ENCODE measurements around the gene TRPC3. TPM values are rescaled to one million over a fixed set of nuclear protein-coding genes. Genes with fewer than 3 reads are reported as not detected.

The TRPC3 gene
- polyA plus RNA-seq, 3 donors, result not detected

- no peak for DNase-seq
- Histone ChIP-seq H3K27me3 (ENCODE audit: control insufficient read depth in 2 of 2, insufficient read depth in 2 of 2, low read length in 2 of 2) (peaks cover 14 to 35% of the 10 kb centered on the region in 2 donors), H3K9me3 (replicated peaks in 1 of 2; ENCODE audit: control insufficient read depth in 1 of 2, insufficient read depth in 1 of 2, low read length in 2 of 2) (no peaks in the 10 kb centered on the region), H4K20me1 (ENCODE audit: insufficient read depth, low read length) (no peaks in the 10 kb centered on the region), H3K9ac (ENCODE audit: insufficient read depth, low read length, poor library complexity, severe bottlenecking) (no peak overlapping the region), H3K4me1 (ENCODE audit: control insufficient read depth in 1 of 2, insufficient read depth in 2 of 2, low read length in 2 of 2) (no peaks in the 10 kb centered on the region), H3K4me3 (replicated peaks in 1 of 3; ENCODE audit: low read depth in 2 of 3, low read length in 3 of 3) (no peak overlapping the region), H2AFZ (ENCODE audit: insufficient read depth, low read depth, low read length, poor library complexity, severe bottlenecking) (no peak overlapping the region), H3K79me2 (ENCODE audit: insufficient read depth, low read length) (no peaks in the 10 kb centered on the region), H3K36me3 (replicated peaks in 1 of 2; ENCODE audit: control insufficient read depth in 1 of 2, insufficient read depth in 2 of 2, low read length in 2 of 2) (no peaks in the 10 kb centered on the region), H3K4me2 (replicated peaks; ENCODE audit: extremely low read depth, low read length, poor library complexity, severe bottlenecking) (no peak overlapping the region), H3K27ac (ENCODE audit: low read depth in 1 of 2, low read length in 2 of 2) (no peak overlapping the region)
- Mint-ChIP-seq H3K4me3 (no peak overlapping the region), H3K4me1 (no peaks in the 10 kb centered on the region), H3K9me3 (peaks cover 0 to 2% (median 0%) of the 10 kb centered on the region in 7 donors), H3K27me3 (ENCODE audit: low read depth in 3 of 3) (peaks cover 22 to 49% (median 31%) of the 10 kb centered on the region in 3 donors), H3K36me3 (no peaks in the 10 kb centered on the region), H3K27ac (no peak overlapping the region)
- no peak for TF ChIP-seq CTCF (IDR thresholded peaks at IDR 0.05)
- intact Hi-C loops (cut with micrococcal nuclease), result no loop called here
- 40% methylated on average over 2 of the region's 4 CpGs for WGBS (ENCODE audit: insufficient coverage)
Measured at GRCh38 chr4:121936101-121936500, 15.8 kb downstream of the TRPC3 start.

GRCh38 chr4:121934635-121935034 is 17.2 kb downstream of the TRPC3 start:
- no peak overlapping the region for H3K9ac ChIP-seq (ENCODE audit: insufficient read depth, low read length, poor library complexity, severe bottlenecking)
- H3K27me3 Mint-ChIP-seq (ENCODE audit: low read depth in 3 of 3), result peaks cover 19 to 47% (median 31%) of the 10 kb centered on the region in 3 donors
- WGBS (ENCODE audit: insufficient coverage), result 100% methylated on average over 1 of the region's 1 CpG
- no peaks in the 10 kb centered on the region for H3K36me3 Mint-ChIP-seq
- no peak overlapping the region for H3K4me2 ChIP-seq (replicated peaks; ENCODE audit: extremely low read depth, low read length, poor library complexity, severe bottlenecking)
- H3K79me2 ChIP-seq (ENCODE audit: insufficient read depth, low read length), result no peaks in the 10 kb centered on the region
- H3K27ac ChIP-seq (ENCODE audit: low read depth in 1 of 2, low read length in 2 of 2), result no peak overlapping the region
- no peaks in the 10 kb centered on the region for H3K4me1 Mint-ChIP-seq
- no peak for DNase-seq
- H3K4me3 Mint-ChIP-seq, result no peak overlapping the region
- no peak overlapping the region for H2AFZ ChIP-seq (ENCODE audit: insufficient read depth, low read depth, low read length, poor library complexity, severe bottlenecking)
- no peaks in the 10 kb centered on the region for H3K36me3 ChIP-seq (replicated peaks in 1 of 2; ENCODE audit: control insufficient read depth in 1 of 2, insufficient read depth in 2 of 2, low read length in 2 of 2)
- H3K4me3 ChIP-seq (replicated peaks in 1 of 3; ENCODE audit: low read depth in 2 of 3, low read length in 3 of 3), result no peak overlapping the region
- H3K9me3 ChIP-seq (replicated peaks in 1 of 2; ENCODE audit: control insufficient read depth in 1 of 2, insufficient read depth in 1 of 2, low read length in 2 of 2), result no peaks in the 10 kb centered on the region
- H4K20me1 ChIP-seq (ENCODE audit: insufficient read depth, low read length), result no peaks in the 10 kb centered on the region
- H3K27ac Mint-ChIP-seq, result no peak overlapping the region
- peaks cover 0 to 2% (median 0%) of the 10 kb centered on the region in 7 donors for H3K9me3 Mint-ChIP-seq
- no peak for TF ChIP-seq CTCF (IDR thresholded peaks at IDR 0.05)
- peaks cover 9 to 46% of the 10 kb centered on the region in 2 donors for H3K27me3 ChIP-seq (ENCODE audit: control insufficient read depth in 2 of 2, insufficient read depth in 2 of 2, low read length in 2 of 2)
- intact Hi-C loops (cut with micrococcal nuclease), result no loop called here
- H3K4me1 ChIP-seq (ENCODE audit: control insufficient read depth in 1 of 2, insufficient read depth in 2 of 2, low read length in 2 of 2), result no peaks in the 10 kb centered on the region
